ENCODE measurements around the gene TENM3.

DNA sequence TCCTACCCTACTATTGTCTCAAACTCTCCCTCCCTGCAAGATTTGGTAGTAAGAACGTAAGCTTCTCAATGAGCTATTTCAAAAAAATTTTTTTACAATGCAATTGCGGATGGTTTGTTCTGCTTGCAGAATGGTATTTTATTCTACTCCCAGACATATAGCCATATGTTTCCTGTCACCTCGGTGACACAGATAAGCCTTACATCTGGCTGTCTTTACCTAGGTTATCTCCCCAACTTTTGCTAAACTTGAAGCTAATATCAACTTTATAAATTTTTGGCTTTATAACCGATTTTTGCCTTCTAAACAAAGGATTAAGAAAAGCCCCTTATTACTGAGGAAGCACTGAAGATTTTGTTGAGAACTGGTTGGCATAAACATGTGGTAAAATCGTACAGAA, 331.5 kb downstream of the TENM3 start:
- TF ChIP-seq POLR2AphosphoS5 (IDR thresholded peaks at IDR 0.05; ENCODE audit: insufficient read depth in 1 of 2, low read depth in 1 of 2) (no peak), POLR2A (IDR thresholded peaks at IDR 0.05) (no peak)

Measured in vagina (tissue), 2 donors.